ENCODE results near the gene APCS. TPM values are rescaled to one million over a fixed set of nuclear protein-coding genes. Genes with fewer than 3 reads are reported as not detected.

Gene APCS
- total and polyA plus RNA-seq, 2 donors (not counting 3 experiments of a cell fraction or from before 2014, with no cell fraction given), result not detected

GRCh38 chr1:159632922-159633321, 45.3 kb downstream of the APCS start:
- TF ChIP-seq MYC (IDR thresholded peaks at IDR 0.05; ENCODE audit: low read depth, low read length) (no peak), MAX (IDR thresholded peaks at IDR 0.05; ENCODE audit: insufficient read depth, insufficient read length) (no peak), POLR2A (IDR thresholded peaks at IDR 0.05; ENCODE audit: low read depth, low read length) (no peak), CTCF (IDR thresholded peaks at IDR 0.05; ENCODE audit: extremely low read depth in 1 of 2, insufficient read depth in 1 of 2, low read depth in 1 of 2, low read length in 2 of 2) (no peak), POLR2AphosphoS5 (IDR thresholded peaks at IDR 0.05; ENCODE audit: insufficient read depth, low read depth, low read length) (no peak), JUN (IDR thresholded peaks at IDR 0.05; ENCODE audit: borderline replicate concordance, insufficient read depth, insufficient read length, low read depth) (no peak), FOS (IDR thresholded peaks at IDR 0.05; ENCODE audit: borderline replicate concordance, insufficient read depth, low read length) (no peak), EZH2 (IDR thresholded peaks at IDR 0.05; ENCODE audit: borderline replicate concordance, low read depth, low read length, severe bottlenecking) (no peak), GATA2 (IDR thresholded peaks at IDR 0.05; ENCODE audit: insufficient read depth, insufficient read length, low read depth, low read length) (no peak)
- H3K27me3 ChIP-seq (ENCODE audit: control insufficient read depth in 2 of 2, insufficient read depth in 2 of 2, low read length in 2 of 2), result no peaks in the 10 kb centered on the region
- H2AFZ ChIP-seq (ENCODE audit: low read depth, low read length), result no peak overlapping the region
- no peaks in the 10 kb centered on the region for H3K9me1 ChIP-seq (replicated peaks; ENCODE audit: control insufficient read depth, extremely low read depth, insufficient read depth, low read length)
- no peak overlapping the region for H3K4me2 ChIP-seq (ENCODE audit: insufficient read depth, low read length)
- ChIA-PET POLR2A (no interaction called here), CTCF (no interaction called here)
- H3K79me2 ChIP-seq (ENCODE audit: control insufficient read depth, insufficient read depth, low read length), result no peaks in the 10 kb centered on the region
- H3K27ac ChIP-seq (ENCODE audit: insufficient read depth, low read depth, low read length), result no peak overlapping the region
- H3K9me3 ChIP-seq (replicated peaks; ENCODE audit: control insufficient read depth, insufficient read depth, low read length), result no peaks in the 10 kb centered on the region
- FAIRE-seq, result no peak
- H4K20me1 ChIP-seq (replicated peaks; ENCODE audit: control insufficient read depth, extremely low read depth, insufficient read depth, low read length), result no peaks in the 10 kb centered on the region
- intact Hi-C loops (cut with micrococcal nuclease), result no loop called here
- H3K4me3 ChIP-seq (replicated peaks in 1 of 3; ENCODE audit: insufficient read depth in 1 of 3, low read depth in 1 of 3, low read length in 3 of 3), result no peak overlapping the region
- dilution Hi-C loops (cut with MboI; ENCODE audit: extremely low pct_ligation_motif_present, low sequenced_read_pairs), result no loop called here
- no peaks in the 10 kb centered on the region for H3K36me3 ChIP-seq (ENCODE audit: control insufficient read depth in 2 of 2, extremely low read depth in 1 of 2, insufficient read depth in 2 of 2, low read length in 2 of 2)
- no peaks in the 10 kb centered on the region for H3K4me1 ChIP-seq (ENCODE audit: control insufficient read depth, extremely low read depth, insufficient read depth, low read length)
- H3K9ac ChIP-seq (replicated peaks; ENCODE audit: extremely low read depth, insufficient read depth, low read length), result no peak overlapping the region
- no TSS peak for BruUV-seq (replicated peaks)
- DNase-seq (ENCODE audit: low read depth, low spot score), result no peak

Other genes with a start within 250 kb of the APCS start
- not detected in 2 replicates for gene OR10J4, start 155.6 kb upstream of the APCS start, total RNA-seq
- gene OR10J4, start 155.6 kb upstream of the APCS start, polyA plus RNA-seq, result not detected in 2 replicates
- not detected in 2 replicates for gene OR10J1, start 148.1 kb upstream of the APCS start, total RNA-seq
- gene OR10J1, start 148.1 kb upstream of the APCS start, polyA plus RNA-seq, result not detected in 2 replicates
- not detected in 2 replicates for gene OR10J5, start 51.8 kb upstream of the APCS start, total RNA-seq
- not detected in 2 replicates for gene OR10J5, start 51.8 kb upstream of the APCS start, polyA plus RNA-seq
- not detected in 2 replicates for gene CRP, start 126.8 kb downstream of the APCS start, total RNA-seq
- not detected in 2 replicates for gene CRP, start 126.8 kb downstream of the APCS start, polyA plus RNA-seq
- 82.5 and 126 TPM in 2 replicates for gene DUSP23, start 193.1 kb downstream of the APCS start, total RNA-seq
- gene DUSP23, start 193.1 kb downstream of the APCS start, polyA plus RNA-seq, result 197 and 295 TPM in 2 replicates
- not detected in 2 replicates for gene FCRL6, start 214.5 kb downstream of the APCS start, total RNA-seq
- 0.06 and 0.25 TPM in 2 replicates for gene FCRL6, start 214.5 kb downstream of the APCS start, polyA plus RNA-seq
- gene SLAMF8, start 239.0 kb downstream of the APCS start, total RNA-seq, result not detected in 2 replicates
- gene SLAMF8, start 239.0 kb downstream of the APCS start, polyA plus RNA-seq, result not detected in 2 replicates

Data from endothelial cell of umbilical vein (primary cell).